Fibroblast of the aortic adventitia (primary cell): ENCODE results near the gene CEP85. TPM values are rescaled to one million over a fixed set of nuclear protein-coding genes. Genes with fewer than 3 reads are reported as not detected.
A peak's percentile ranks its signal among the peaks of the same experiment; 100 is the strongest.

Source experiments
- DNase-seq: peaks from one replicate; pipeline ENCODE4 v3.0.0-alpha.2; 2010; ENCODE audit warnings: low read depth
- H3K4me3 ChIP-seq: 2 replicates; pipeline ENCODE4 v1.5.1; 2011; ENCODE audit warnings: low read depth, mild to moderate bottlenecking, control low read depth, low read length, moderate library complexity
- total RNA-seq: library from RNA; depleted of rRNA; stranded (reverse); fragments of >200 nt; gene quantifications from 2 replicates; pipeline ENCODE4 v1.2.3, GENCODE V29; 2012; ENCODE audit warnings: low replicate concordance
- TF ChIP-seq, protein P1 (sequence below): IDR thresholded peaks from 2 replicates; pipeline ENCODE4 v1.5.1; 2011; ENCODE audit warnings: mild to moderate bottlenecking, low read length, control low read depth, inconsistent platforms; ENCODE audit not compliant: insufficient read depth

CEP85 gene
- total RNA-seq, 1 donor: 12.9 TPM

GRCh38 chr1:26280333-26281042 is 46.5 kb downstream of the CEP85 start:
- TF ChIP-seq, protein P1, sequence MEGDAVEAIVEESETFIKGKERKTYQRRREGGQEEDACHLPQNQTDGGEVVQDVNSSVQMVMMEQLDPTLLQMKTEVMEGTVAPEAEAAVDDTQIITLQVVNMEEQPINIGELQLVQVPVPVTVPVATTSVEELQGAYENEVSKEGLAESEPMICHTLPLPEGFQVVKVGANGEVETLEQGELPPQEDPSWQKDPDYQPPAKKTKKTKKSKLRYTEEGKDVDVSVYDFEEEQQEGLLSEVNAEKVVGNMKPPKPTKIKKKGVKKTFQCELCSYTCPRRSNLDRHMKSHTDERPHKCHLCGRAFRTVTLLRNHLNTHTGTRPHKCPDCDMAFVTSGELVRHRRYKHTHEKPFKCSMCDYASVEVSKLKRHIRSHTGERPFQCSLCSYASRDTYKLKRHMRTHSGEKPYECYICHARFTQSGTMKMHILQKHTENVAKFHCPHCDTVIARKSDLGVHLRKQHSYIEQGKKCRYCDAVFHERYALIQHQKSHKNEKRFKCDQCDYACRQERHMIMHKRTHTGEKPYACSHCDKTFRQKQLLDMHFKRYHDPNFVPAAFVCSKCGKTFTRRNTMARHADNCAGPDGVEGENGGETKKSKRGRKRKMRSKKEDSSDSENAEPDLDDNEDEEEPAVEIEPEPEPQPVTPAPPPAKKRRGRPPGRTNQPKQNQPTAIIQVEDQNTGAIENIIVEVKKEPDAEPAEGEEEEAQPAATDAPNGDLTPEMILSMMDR: no peak
- DNase-seq: no peak
- H3K4me3 ChIP-seq: peak overlapping the region; percentile 81

DNA sequence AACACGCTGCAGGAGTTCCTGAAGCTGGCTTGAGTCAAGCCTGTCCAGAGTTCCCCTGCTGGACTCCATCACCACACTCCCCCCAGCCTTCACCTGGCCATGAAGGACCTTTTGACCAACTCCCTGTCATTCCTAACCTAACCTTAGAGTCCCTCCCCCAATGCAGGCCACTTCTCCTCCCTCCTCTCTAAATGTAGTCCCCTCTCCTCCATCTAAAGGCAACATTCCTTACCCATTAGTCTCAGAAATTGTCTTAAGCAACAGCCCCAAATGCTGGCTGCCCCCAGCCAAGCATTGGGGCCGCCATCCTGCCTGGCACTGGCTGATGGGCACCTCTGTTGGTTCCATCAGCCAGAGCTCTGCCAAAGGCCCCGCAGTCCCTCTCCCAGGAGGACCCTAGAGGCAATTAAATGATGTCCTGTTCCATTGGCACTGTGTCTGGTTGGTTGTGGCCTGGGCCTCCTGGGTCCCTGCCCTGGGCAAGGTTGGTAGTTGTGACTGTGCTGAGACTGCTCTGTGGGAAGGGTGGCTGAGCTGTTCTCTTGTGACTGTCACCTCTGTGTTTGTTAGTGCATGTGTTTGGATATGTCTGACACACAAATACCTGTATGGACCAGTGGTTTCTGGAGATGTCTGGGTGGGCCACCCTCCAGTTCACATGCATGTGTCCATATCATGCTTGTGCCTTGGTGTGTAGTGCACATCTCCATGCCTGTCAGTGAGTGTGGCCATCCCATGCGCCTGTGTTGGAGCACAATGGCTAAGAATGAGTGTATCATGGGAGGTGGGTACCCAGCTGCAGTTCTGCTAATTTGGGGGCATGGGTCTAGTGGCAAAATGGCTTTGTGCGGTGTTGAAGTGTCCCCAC is 47.3 kb downstream of the CEP85 start:
- TF ChIP-seq, protein P1: no peak
- DNase-seq: no peak
- H3K4me3 ChIP-seq: peak overlapping the region; percentile 81

DNA sequence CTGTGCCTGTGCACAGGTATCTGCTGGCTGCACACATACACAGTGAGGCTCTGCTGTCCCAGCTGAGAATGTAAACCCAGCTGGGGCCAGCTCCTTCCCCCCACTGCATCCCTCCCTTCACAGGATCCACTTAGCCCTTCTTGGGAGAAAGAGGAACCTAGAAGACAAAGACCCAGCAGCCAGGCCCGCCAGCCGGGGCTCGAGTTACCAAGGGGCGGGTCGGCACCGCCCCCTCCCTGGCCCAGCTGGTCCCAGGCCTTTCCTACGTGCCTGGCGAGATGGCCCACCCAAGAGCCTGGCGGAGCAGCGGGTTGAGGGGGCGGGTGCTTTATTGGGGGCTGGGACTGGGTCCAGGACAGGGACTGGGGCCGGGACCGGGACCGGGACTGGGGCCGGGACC is 48.0 kb downstream of the CEP85 start:
- H3K4me3 ChIP-seq: peak overlapping the region; percentile 81
- peak; percentile 43 for DNase-seq
- TF ChIP-seq, protein P1: no peak

DNA sequence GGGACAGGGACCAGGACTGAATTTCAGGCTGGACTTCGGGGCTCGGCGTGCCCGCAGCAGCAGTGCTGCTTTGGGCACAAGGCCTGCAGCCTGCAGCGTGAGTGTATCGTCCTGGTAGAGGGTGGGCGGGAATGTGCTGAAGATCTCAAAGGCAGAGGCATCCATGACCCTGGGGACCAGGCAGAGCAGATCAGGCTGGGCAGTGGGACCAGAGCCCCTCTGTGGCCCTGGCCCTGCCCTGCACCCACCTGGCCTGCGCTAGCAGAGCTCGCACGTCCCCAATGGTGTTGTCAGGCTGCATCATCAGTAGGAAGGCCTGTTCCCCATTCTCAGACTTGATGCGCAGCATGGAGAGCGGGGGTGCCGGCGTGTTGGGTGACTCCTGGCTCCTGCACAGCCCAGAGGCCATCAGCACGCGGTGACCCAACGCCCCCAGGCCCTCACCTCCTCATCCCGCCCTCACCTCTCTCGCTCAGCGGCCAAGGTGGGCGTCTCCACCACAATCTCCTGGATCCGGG is 48.5 kb downstream of the CEP85 start:
- TF ChIP-seq, protein P1: no peak
- H3K4me3 ChIP-seq: peak overlapping the region; percentile 81
- DNase-seq: no peak

DNA sequence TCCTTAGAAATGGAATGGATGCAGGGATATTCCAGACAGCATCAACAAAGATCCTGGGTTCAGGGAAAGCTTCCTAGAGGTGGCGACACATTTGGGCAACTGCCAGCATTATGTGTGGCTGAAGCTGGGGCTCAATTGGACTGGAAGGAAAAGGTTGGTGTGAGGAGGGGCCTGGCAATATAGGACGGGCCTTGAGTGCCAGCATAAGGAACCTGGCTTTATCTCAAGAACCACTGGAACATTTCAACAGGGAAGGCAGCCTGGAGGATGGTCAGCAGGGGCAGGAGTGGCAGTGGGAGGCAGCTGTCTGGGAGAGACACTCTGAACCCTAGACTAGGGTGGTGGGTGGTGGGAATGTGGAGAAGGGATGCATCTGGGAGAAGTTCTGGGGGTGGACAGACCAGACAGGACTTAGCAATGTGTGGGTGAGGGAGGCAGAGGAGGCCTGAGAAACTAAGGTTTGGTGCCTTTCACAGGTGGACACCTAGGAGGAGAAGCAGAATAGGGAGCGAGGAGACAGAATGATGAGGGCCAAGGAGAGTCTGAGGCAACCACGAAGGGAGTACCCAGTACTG is 49.4 kb downstream of the CEP85 start:
- no peak overlapping the region for H3K4me3 ChIP-seq
- DNase-seq: no peak
- TF ChIP-seq, protein P1: no peak

GRCh38 chr1:26283871-26284596 is 50.0 kb downstream of the CEP85 start:
- no peak for DNase-seq
- TF ChIP-seq, protein P1: no peak
- no peak overlapping the region for H3K4me3 ChIP-seq
